ENCODE results near the gene TEF. TPM values are rescaled to one million over a fixed set of nuclear protein-coding genes. Genes with fewer than 3 reads are reported as not detected.
A peak's percentile ranks its signal among the peaks of the same experiment; 100 is the strongest.
"Not testable (repeated sequence)": the region's sequence is repeated elsewhere in the genome, so short reads cannot be mapped to it uniquely, and the experiment has no call there.

TEF gene
- total RNA-seq, 1 experiment from 2014 or later, result 12.0 TPM

- no peak for DNase-seq (ENCODE audit: low read depth)
Measured at GRCh38 chr22:41382610-41383009, 868 bp downstream of the TEF start.

DNA sequence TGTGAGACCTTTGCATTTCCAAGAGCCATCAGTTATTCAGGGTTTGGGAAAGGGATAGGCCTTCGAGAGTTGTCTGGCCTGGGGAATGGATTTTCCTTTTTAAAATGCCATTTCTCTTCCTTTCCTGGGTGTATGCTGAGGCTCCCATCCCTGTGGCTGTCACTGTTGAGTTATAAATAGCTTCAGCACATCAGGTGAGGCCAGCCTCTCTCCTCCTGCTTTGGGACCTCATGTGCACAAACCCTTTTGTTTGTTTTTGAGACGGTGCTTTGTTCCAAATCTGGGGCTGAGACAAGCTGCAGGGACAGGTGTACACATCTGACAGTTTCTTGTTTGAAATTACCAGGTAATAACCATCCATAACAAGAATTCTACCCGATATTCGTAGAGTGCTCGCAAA is 1.3 kb downstream of the TEF start:
- DNase-seq (ENCODE audit: low read depth), result no peak

GRCh38 chr22:41384128-41384527 is 2.4 kb downstream of the TEF start:
- DNase-seq (ENCODE audit: low read depth), result no peak

- no peak for DNase-seq (ENCODE audit: low read depth)
Measured at GRCh38 chr22:41387341-41387740, 5.6 kb downstream of the TEF start.

DNA sequence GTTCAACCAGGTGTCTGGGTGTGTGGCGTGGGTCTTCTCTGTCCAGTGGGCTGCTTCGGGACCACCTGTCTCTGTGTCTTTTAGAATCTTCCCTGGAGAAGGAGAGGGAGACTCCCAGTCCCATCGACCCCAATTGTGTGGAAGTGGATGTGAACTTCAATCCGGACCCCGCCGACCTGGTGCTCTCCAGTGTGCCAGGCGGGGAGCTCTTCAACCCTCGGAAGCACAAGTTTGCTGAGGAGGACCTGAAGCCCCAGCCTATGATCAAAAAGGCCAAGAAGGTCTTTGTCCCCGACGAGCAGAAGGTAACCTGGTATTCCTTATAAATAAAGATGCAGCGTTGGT is 12.2 kb downstream of the TEF start:
- DNase-seq (ENCODE audit: low read depth), result no peak

- no peak for DNase-seq (ENCODE audit: low read depth)
Measured at GRCh38 chr22:41395531-41396240, 13.9 kb downstream of the TEF start.

DNA sequence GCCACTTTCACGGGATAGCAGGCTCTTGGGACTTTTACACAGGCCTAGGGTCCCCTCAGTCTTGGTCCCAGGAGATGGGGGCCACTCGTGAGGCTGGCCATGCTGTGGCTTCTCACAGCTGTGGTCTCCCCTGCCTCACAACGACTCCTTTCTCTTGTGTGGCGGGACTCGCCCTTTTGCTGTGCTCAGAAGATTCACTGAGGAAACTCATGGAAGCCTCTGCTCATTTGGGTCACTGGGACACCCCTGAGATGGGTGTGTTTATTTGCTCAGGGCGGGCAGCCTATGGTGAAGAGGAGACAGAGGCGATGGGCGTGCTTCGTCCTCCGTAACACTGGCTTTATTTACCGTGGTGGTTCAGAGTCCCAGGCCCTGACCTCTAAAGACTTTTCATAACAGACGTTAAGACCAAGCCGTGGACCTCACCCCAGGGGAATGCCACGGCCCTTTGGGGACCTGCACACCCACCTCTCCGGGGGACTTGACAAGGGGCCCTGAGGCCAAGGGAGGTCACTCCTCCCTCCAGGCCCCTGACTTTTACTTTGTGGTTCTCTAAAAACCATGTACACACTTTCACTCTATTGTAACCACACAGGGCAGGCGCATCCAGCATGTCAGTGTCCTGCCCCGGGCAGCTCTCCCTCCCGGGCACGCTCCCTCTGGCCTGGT is 15.5 kb downstream of the TEF start:
- no peak for DNase-seq (ENCODE audit: low read depth)

DNA sequence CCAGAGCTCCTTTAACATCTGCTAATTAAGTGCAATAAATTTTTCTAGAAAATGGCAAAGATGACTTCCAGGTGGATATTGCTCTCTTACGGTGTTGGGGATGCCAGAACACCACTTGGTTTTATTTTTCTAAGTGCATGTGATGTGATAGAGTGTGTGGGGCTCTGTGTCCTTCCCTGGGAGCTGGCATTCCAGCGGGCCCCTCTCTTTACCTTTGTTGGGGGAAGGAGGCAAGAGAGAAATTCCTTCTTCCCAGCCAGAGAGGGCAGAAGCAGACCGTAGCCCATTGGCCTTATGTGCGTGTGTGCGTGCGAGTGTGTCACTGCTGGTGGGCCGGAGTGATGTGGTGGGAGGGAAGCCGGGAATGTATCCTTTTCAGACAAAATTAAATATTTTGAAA is 17.2 kb downstream of the TEF start:
- no peak for DNase-seq (ENCODE audit: low read depth)

DNA sequence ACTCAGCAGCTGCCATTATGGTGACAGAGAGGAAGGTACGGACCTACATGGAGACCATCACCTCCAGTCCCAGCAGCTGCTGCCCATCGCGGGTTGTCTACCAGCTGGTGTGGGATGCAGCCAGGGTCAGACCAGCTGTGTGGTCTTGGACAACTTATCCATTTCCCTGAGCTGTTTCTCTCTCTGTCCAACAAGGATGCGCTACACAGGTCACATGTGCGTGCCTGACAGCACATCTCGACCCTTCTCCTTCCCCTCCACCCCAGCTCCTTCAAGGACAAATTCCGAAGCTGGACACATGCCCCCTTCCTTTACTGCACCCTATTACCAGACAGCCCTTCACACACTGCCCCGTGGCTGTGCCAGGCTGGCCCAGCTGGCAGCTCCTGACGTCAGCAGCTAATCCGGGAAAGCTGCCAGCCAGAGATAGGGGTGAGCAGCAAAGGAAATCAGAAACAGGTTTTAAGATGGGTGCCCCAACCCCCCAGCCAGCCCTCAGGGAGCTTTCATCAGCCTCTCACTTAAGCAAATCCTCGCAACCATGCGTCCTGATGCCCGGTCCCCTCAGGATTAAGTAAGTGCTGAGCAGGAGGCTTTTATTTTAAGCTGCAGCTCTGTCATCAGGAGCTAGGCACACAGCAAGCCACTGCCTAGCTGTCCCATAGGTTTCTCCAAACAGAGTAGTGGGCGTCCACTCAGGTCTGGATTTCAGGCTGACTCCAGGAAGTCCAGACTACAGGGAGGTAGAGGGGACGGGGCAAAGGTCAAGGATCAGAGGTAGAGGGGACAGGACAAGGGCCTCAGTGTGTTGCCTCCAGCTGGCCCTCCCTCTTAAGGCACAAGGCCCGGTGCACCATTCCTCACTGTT is 20.3 kb downstream of the TEF start:
- DNase-seq (ENCODE audit: low read depth), result peak; percentile 79

- DNase-seq (ENCODE audit: low read depth), result not testable (repeated sequence)
Measured at GRCh38 chr22:41402851-41403250, 21.1 kb downstream of the TEF start.

GRCh38 chr22:41403532-41404318 is 22.0 kb downstream of the TEF start:
- DNase-seq (ENCODE audit: low read depth), result peak; percentile 90

GRCh38 chr22:41405588-41405987 is 23.8 kb downstream of the TEF start:
- DNase-seq (ENCODE audit: low read depth), result no peak

GRCh38 chr22:41406410-41406809 is 24.7 kb downstream of the TEF start:
- DNase-seq (ENCODE audit: low read depth), result no peak

DNA sequence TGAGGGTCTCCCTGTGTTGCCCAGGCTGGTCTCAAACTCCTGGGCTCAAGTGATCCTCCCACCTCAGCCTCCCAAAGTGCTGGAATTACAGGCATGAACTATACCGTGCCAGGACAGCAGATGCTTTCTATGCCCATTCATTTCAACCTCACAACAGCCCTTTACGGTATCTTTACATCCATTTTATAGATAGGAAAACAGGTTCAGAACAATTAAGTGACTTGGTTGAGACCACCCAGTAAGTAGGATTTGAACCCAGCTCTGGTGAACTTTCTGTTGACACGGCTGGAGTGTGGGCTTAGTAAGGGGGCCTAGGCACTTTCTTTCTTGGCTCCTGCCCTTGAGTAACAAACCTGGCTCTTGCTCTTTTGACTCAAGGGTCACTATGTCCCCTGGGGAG is 25.7 kb downstream of the TEF start:
- no peak for DNase-seq (ENCODE audit: low read depth)

DNA sequence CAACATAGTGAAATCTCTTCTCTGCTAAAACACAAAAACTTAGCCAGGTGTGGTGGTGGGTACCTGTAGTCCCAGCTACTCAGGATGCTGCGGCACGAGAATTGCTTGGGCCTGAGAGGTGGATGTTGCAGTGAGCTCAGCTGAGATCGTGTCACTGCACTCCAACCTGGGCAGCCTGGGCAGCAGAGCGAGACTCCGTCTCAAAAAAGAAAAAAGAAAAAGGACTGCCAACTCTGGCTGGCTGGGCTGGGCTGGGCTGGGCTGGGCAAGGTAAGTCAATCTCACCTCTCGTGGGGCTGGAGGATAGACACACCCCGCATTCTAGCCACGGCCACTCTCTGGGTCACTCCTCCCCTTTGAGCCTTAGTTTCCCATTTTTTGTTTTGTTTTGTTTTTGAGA is 26.9 kb downstream of the TEF start:
- DNase-seq (ENCODE audit: low read depth), result no peak

- DNase-seq (ENCODE audit: low read depth), result no peak
Measured at GRCh38 chr22:41410311-41410751, 28.6 kb downstream of the TEF start.

DNA sequence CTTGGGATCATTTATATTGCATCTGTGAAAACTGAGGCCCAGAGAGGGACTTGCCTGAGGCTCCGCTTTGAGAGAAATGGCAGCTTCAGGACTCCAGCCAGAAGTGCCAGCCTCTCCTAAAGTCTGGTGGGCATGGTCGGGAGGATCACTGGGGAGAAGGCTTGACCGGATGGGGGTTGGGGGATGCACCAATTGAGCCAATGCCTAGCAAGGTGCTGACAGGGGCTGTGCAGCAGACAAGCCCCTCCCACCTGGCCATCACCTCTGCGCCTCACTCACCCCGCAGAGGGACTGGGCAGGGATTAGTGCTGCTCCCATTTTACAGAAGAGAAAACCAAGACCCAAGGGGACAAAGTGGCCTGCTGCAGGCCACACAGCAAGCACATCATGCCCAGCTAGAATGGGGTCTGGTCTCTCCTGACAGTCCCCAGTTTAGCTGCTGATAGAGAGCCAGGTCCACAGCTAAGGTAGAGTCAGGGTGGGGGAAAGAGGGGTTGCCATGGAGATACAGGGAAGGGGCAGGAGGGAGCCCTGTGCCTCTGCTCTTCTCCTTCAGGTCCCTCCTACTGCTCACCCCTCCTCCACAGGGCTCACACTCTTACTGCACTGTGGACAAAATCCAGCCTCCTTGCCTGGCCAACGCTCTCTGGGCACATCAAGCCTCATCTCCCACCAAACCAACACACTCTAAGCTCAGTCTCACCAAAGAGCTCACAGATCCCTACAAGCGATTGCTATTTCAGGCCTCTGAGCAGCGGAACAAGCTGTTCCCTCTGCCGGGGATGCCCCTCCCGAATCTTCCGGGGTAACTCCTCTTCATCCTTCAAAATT is 29.5 kb downstream of the TEF start:
- DNase-seq (ENCODE audit: low read depth), result no peak

DNA sequence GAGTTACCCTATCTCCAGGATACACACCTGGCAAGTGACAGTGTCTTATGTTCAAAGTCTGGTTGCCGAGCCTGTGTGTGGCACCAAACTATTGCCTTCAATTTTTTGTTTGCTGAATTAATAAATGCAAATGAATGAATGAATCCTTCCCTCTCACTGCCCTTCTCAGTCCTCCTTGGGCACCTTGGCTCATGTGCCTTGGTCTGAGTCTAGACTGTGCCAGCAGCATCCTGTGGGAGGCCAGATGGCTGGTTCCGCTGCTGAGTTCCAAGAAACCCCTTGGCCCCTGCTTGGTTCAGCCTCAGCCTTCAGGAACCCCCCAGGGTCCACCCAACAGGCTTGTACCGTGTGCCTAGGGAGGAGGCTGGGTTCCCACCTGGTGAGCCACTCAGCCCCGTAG is 33.8 kb downstream of the TEF start:
- no peak for DNase-seq (ENCODE audit: low read depth)

- DNase-seq (ENCODE audit: low read depth), result peak; percentile 75
Measured at GRCh38 chr22:41417622-41418390, 36.1 kb downstream of the TEF start.

DNA sequence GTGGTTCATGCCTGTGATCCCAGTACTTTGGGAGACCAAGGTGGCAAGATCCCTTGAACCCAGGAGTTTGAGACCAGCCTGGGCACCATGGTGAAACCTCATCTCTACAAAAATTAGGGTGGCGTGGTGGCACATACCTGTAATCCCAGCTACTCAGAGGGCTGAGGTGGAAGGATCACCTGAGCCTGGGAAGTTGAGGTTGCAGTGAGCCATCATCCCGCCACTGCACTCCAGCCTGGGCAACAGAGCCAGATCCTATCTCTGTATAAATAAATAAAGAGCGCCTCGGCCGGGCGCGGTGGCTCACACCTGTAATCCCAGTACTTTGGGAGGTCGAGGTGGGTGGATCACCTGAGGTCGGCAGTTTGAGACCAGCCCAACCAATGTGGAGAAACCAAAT is 37.0 kb downstream of the TEF start:
- no peak for DNase-seq (ENCODE audit: low read depth)
